Skin of body (tissue), 2 donors: ENCODE data around the gene TNFSF12. TPM values are rescaled to one million over a fixed set of nuclear protein-coding genes. Genes with fewer than 3 reads are reported as not detected.

Experiments
- DNase-seq: peaks from one replicate; lab custom pipeline; 2025; lab: John Stamatoyannopoulos, UW
- total RNA-seq: library from RNA; depleted of rRNA; stranded (reverse); fragments of >200 nt; gene quantifications from one replicate; pipeline ENCODE4 v1.2.3, GENCODE V29; 2014

The TNFSF12 gene
- total RNA-seq, 1 donor from 2014 or later = 4.5 TPM

DNA sequence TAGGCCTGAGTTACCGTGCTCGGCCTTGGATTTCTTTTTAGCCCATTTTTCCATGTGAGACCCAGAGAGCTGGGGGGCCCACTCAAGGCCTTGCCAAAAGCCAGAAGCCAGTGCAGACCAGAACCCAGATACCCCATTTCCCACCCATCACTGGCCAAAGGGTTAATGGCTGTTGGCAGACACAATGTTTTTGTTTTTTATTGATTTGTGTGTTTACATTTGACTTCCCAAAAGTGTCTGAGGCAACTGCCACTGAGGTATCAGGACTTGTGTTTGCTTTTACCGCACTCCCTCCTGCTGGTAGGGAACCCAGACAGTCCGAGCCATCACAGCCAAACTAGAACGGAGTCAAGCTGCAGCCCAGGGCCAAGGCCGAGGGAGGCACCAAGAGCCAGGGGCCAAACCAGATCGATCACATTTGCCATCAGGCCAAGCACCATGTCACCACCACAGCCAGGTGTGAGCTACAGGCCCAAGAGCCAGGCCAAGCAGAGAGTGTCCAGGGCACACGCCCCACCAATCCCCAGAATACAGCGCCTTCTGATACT, 7.7 kb upstream of the TNFSF12 start:
- DNase-seq = no peak

DNA sequence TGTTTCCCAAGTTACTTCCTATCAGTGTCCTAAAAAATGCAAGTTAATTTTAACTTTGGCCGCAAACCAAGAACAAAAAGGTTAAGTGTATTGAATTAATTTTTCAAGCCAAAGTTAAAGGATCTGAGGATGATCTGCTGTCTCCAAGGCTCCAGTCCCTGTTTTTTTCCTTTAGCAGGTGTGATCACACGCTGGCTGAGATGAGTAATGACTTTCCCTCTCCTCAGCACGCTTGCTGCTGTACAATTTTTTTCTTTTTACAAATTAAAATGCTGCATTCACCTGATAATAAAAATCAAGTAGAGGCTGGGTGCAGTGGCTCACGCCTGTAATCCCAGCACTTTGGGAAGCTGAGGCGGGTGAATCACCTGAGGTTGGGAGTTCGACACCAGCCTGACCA, 3.9 kb upstream of the TNFSF12 start:
- no peak for DNase-seq

DNA sequence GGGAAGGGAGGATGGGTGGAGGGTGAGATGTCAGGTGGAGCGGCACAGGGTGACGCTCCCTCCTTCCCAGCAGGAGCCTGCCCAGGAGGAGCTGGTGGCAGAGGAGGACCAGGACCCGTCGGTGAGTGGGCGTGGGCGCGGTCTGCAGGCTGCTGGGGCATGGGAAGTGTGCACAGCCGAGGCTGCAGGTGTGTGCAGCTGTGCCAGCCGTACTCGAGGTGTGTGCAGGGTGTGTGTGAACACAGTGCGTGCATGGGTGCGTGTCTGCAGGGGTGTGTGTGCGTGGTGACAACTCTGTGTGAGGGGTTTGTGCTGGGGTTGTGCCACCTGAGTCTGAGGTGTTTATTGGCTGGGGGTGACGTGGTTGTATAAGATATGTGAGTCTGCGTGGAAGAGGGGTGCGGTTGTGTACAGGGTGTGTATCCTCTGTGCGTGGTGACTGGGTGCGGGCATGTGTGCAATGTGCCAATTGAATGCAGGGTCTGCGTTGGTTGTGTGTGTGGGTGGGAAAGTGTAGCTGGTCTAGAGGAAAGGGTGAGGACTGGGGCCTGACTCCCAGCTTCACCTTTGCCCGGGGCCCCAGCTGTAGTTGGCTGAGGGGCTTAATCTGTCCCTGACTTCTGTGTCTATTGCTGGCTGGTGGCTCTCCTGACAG, 670 bp downstream of the TNFSF12 start:
- DNase-seq = no peak

DNA sequence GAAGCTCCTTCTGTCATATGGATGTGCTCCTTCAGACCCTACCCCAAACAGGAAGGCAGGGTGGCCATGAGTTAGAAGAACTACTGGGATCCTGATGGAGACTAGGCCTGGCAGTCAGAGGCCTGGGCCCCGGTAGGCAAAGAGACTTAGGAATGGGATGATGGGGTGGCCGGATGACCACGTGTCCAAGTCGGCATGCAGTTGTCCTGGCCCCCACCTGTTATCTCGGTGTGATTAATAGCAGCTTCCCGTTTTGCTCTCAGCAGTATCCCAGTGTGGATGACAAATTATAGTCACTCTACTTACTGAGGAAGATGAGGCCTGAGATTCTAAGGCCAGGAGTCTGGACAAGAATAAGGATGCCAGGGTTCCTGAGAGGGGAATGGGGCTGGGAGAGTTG, 1.5 kb downstream of the TNFSF12 start:
- no peak for DNase-seq

DNA sequence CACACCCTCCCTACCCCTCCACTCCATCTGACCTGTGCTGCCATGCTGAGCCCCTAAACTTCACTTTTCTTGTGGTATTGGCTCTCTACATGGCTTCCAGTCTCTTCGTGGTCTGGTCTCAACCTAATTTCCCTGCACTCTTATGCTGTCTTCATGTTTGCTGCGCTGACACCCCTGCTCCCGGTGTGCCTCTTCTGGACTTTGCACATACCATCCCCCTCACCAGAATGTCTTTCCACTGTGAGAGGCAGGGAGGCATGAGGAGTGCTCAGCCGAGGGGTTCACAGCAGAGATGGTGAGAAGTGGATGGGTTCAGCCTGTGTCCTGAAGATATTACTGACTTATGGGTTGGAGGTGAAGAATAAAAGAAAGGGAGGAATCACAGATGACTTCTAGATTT, 2.5 kb downstream of the TNFSF12 start:
- no peak for DNase-seq

- peak; percentile 33 for DNase-seq
Measured at GRCh38 chr17:7552621-7553051, 3.8 kb downstream of the TNFSF12 start.

DNA sequence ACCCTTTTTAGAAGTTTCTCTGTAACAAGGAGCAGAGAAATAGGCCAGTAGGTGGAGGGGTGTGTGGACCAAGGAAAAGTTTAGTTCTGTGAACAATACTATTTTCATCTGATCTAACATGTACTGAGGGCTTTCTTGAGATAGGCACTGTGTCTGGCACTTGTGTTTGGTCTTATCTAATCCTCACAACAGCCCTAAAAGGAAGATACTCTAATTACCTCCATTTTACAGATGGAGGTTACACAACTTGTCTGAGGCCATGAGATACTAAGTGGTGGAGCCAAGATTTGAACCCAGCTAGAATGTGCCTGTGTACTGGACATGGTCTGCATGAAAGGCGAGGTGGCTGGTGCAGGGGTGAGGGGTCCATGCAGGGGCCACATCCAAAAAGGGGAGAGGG, 4.5 kb downstream of the TNFSF12 start:
- DNase-seq = no peak

- DNase-seq = no peak
Measured at GRCh38 chr17:7555320-7555948, 6.6 kb downstream of the TNFSF12 start.

DNA sequence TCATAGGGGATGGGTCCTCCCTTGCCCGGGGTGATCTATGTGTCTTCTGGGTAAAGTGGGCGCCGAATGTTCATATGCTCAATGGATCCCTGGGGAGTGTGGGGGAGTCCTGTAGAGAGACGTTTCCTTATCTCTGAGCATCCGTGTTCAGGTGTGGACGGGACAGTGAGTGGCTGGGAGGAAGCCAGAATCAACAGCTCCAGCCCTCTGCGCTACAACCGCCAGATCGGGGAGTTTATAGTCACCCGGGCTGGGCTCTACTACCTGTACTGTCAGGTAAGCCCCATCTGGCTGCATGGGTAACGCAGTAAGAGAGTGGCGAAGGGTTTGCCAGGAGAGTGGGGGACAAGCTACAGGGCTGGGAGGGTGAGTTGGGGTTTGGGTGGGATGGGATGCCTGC, 7.8 kb downstream of the TNFSF12 start:
- DNase-seq = no peak

DNA sequence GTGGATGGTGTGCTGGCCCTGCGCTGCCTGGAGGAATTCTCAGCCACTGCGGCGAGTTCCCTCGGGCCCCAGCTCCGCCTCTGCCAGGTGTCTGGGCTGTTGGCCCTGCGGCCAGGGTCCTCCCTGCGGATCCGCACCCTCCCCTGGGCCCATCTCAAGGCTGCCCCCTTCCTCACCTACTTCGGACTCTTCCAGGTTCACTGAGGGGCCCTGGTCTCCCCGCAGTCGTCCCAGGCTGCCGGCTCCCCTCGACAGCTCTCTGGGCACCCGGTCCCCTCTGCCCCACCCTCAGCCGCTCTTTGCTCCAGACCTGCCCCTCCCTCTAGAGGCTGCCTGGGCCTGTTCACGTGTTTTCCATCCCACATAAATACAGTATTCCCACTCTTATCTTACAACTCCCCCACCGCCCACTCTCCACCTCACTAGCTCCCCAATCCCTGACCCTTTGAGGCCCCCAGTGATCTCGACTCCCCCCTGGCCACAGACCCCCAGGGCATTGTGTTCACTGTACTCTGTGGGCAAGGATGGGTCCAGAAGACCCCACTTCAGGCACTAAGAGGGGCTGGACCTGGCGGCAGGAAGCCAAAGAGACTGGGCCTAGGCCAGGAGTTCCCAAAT, 8.4 kb downstream of the TNFSF12 start:
- no peak for DNase-seq

DNA sequence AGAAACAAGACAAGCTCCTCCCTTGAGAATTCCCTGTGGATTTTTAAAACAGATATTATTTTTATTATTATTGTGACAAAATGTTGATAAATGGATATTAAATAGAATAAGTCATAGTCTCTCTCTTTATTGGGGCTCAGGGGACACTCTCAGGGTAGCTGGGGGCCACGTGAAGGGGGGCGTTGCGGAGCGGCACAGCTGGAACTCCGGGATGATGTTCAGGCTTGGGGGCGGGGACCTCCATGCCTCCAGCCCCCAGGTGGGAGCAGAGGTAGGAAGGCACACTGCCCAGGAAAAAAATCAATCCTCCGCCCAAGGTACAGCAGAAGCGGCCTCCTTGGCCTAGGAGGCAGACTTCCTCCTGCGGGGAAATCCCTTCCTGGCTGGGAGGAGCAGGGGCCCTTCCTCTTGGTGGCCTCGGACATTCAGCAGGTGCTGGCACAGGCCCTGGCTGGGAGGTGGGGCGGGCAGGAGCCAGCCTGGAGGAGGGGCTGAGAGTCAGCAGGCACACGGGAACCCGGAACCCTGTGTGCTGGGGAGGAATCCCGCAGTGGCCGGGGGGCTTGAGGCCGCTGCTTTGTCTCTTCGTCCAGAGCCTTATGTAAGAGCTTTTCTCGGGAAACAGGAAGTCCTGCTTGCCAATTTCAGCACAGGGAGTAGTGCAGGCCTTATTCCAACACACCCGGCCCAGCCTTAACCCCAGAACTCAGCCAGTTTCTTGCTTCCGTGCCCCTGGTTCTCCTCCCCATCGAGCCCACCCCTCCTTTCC, 9.1 kb downstream of the TNFSF12 start:
- DNase-seq = peak; percentile 89

DNA sequence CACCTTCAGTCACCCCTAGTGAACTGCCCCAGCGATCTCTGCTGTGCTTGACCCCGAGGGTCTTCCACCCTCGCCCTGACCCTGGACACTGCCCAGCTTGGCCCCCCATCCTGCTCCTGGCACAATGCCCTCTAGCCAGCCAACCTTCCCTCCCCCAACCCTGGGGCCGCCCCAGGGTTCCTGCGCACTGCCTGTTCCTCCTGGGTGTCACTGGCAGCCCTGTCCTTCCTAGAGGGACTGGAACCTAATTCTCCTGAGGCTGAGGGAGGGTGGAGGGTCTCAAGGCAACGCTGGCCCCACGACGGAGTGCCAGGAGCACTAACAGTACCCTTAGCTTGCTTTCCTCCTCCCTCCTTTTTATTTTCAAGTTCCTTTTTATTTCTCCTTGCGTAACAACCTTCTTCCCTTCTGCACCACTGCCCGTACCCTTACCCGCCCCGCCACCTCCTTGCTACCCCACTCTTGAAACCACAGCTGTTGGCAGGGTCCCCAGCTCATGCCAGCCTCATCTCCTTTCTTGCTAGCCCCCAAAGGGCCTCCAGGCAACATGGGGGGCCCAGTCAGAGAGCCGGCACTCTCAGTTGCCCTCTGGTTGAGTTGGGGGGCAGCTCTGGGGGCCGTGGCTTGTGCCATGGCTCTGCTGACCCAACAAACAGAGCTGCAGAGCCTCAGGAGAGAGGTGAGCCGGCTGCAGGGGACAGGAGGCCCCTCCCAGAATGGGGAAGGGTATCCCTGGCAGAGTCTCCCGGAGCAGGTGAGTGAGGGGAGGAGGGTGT, 9.9 kb downstream of the TNFSF12 start, which contains the start of gene TNFSF13:
Gene TNFSF13 (plus strand): TSS at position 207 of the 776 bp plus-strand sequence. CDS start 290 bp downstream, at position 497.
- no peak for DNase-seq

- DNase-seq = no peak
Measured at GRCh38 chr17:7559320-7560171, 10.7 kb downstream of the TNFSF12 start.

DNA sequence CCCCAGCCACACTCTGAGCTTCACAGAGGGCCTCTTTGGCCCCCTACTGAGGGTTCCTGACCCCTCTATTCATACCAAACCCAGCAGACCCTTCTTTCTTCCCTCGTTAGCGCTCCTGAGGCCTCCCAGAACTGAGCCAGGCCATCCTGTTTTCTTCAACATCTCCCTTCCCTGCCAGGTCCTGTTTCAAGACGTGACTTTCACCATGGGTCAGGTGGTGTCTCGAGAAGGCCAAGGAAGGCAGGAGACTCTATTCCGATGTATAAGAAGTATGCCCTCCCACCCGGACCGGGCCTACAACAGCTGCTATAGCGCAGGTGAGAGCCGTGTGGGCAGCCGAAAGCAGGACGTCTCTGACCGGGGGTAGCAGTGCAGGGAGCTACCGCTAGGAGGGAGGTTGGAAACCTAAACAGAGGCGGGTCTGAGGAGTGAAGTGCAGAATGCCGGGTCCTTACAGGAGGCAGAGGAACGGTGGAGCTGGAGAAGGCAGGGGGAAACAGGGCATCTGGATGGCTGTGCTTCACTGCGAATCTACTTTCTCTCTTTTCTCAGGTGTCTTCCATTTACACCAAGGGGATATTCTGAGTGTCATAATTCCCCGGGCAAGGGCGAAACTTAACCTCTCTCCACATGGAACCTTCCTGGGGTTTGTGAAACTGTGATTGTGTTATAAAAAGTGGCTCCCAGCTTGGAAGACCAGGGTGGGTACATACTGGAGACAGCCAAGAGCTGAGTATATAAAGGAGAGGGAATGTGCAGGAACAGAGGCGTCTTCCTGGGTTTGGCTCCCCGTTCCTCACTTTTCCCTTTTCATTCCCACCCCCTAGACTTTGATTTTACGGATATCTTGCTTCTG, 11.5 kb downstream of the TNFSF12 start:
- peak; percentile 37 for DNase-seq

DNA sequence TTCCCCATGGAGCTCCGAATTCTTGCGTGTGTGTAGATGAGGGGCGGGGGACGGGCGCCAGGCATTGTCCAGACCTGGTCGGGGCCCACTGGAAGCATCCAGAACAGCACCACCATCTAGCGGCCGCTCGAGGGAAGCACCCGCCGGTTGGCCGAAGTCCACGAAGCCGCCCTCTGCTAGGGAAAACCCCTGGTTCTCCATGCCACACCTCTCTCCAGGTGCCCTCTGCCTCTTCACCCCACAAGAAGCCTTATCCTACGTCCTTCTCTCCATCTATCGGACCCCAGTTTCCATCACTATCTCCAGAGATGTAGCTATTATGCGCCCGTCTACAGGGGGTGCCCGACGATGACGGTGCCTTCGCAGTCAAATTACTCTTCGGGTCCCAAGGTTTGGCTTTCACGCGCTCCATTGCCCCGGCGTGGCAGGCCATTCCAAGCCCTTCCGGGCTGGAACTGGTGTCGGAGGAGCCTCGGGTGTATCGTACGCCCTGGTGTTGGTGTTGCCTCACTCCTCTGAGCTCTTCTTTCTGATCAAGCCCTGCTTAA, 12.2 kb downstream of the TNFSF12 start:
- peak; percentile 74 for DNase-seq

DNA sequence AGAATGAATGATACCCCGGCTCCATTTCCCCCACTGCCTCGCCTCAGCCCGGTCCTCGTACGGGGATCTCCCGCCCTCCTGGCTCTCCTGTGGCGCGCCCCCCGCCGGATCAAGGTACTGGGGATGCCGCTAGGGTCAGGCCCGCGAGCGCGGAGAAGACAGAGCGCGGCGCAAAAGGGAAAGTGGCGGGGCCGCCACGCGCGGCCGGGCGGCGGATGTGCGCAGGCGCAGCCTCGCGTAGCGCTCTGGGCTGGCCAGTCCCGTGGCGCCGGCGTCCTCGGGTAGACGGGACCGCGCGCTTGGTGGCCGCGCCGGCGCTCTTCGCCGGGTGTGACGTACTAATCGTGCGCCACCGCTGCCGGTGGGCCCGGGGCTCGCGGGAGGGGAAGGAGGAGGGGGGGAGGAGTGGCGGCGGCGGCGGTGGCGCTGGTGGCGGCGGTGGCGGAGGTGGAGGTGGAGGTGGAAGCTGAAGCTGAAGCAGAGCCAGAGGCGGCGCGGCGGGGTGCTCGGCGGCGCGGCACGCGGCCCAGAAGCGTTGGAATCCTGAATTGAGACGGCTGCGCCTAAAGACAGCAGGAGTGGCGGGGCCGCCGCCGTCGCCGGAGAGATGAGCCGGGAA, 12.8 kb downstream of the TNFSF12 start, which contains the start of gene SENP3:
Gene SENP3 (plus strand): TSS at position 331 of the 619 bp plus-strand sequence. CDS start 1,158 bp downstream, outside the sequence.
- DNase-seq = peak; percentile 82

DNA sequence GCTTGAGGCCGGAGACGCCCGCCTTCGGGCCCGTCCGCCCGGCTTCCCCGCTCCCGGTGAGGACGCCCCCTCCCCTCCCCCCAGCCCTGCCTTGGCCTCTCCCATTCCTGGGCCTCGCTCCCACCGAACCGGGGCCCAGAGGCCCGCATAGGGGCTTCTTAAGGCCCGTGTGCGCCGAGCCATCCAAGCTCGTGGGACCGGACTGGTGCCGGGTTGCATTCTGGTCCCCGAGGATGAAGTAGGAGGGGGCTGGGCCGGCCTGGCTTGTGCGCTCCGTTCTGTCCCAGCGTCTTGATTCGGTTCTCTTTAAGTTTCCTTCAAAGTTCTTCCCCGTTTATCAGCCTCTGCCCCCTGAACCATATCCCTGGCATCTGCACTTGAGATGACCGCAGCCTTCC, 13.3 kb downstream of the TNFSF12 start:
- DNase-seq = no peak
